Amygdala (tissue), 56 donors: ENCODE measurements around the gene MTREX.

ENCODE experiments used
- DNase-seq, 56 donors: peaks; one replicate each; lab custom pipeline; 2025; lab: John Stamatoyannopoulos, UW

The MTREX gene

GRCh38 chr5:55418994-55419968 is 111.5 kb downstream of the MTREX start:
- DNase-seq: no peak

- DNase-seq: no peak
Measured at GRCh38 chr5:55421074-55421529, 113.3 kb downstream of the MTREX start.

DNA sequence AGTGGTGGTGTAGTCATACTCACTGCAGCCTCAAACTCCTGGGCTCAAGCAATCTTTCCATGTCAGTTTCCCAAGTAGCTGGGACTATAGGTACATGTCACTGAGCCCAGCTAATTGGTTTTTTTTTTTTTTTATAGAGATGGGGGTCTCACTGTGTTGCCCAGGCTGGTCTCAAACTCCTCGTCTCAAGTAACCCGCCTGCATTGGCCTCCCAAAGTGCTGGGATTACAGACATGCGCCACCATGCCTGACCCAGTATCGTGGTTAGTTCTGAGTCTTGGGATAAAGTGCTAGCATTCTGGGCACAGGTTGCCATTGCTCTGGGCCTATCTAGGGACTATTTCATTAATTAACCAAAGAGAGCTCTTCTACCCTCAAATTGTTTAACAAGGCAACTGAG is 118.7 kb downstream of the MTREX start:
- no peak for DNase-seq

- peak in 11 of 56 donors; percentile 2 to 50 (median 23) for DNase-seq
Measured at GRCh38 chr5:55427157-55427556, 119.4 kb downstream of the MTREX start.

DNA sequence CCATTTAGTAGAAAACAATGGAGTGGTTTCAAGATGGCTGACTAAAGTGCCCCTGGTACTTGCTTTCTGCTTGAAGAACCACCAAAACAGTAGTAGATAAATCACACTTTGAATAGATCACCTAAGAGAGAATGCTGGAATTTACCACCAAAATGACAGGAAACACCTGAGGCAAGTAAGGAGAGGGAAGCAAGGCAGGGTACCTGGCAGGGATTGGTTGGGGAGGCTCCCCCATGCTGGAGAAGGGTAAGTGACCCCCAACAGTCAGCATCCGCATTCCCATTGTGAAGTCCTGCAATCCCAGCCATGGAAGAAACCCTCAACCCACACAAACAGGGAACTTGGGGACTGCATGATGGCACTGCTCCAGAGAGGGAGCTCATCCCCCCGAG is 121.4 kb downstream of the MTREX start:
- no peak for DNase-seq

GRCh38 chr5:55429613-55430253 is 121.9 kb downstream of the MTREX start:
- DNase-seq: peak in 6 of 56 donors; percentile 4 to 32 (median 22)

GRCh38 chr5:55432549-55432948 is 124.8 kb downstream of the MTREX start:
- no peak for DNase-seq

- no peak for DNase-seq
Measured at GRCh38 chr5:55437452-55437851, 129.7 kb downstream of the MTREX start.

- DNase-seq: no peak
Measured at GRCh38 chr5:55437859-55438206, 130.0 kb downstream of the MTREX start.

GRCh38 chr5:55438998-55439397 is 131.2 kb downstream of the MTREX start:
- peak in 16 of 56 donors; percentile 4 to 44 (median 22) for DNase-seq

DNA sequence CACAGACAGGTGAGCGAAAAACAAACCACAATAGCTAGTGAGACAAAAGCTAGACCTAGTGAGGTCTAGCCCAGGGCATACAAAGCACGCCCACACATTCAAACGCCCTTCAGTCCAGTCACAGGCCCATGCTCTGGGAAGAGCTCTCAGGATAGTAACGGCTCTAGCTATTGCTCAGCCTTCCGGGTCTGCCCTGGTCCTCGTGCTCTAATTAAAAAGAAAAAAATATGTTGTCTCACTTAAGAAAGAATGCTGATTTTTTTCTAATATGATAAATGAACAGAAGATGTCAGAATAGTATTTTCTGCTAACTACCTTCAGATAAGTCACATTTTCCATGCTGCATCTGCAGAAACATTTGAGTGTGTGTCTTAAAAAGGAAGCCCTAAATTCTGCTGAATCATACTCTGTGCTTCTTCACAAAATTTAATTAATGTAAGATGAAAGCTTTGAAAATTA is 132.4 kb downstream of the MTREX start:
- DNase-seq: peak in 4 of 56 donors; percentile 5 to 14 (median 10)

DNA sequence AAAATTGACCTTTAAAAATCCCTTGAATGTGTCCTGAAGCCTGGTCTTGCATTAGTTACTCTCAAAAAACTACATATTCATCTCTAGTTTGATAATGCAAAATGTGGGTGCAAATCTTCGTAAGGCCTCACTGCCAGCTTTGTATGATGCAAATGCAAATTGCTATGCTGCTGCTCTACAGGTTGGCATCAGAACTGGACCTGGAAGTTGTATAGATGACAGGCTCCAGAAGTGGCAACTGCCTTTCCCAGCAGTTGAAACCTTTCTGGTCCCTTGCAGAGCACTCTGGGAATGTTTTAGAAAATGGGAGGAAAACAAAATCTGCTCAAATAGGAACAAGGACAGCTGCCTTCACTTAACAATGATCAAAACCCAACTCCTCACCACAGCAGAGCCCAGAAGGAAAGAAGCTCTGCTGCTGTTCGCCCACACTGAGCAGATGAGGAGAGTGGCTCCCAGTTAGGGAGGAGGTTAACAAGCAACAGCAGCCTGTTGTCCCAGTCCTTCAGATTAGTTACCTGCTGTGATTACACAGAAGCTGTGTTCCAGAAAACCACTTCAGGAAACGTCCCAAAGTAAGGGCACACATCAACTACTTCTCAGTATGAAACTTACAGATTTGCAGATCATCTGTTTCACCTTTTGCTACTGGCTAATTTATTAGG is 133.4 kb downstream of the MTREX start:
- peak in 2 of 56 donors; percentile 23 to 28 for DNase-seq

GRCh38 chr5:55441954-55442353 is 134.2 kb downstream of the MTREX start:
- DNase-seq: no peak

DNA sequence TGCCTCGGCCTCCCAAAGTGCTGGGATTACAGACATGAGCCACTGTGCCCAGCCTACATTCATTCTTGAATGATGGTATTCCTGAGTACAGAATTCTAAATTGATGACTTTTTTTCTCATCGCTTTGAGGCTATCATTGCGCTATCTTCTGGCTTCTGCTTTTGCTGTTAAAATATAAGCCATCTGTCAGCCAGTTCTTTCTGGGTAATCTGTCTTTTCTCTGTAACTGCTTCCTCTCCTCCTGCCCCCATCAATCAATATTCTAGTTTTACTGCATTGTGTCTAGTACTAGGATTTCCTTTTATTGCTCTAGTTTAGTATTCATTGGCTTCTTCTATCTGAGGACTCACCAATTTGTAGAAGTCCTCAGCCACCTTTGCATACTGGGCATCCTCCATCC is 138.0 kb downstream of the MTREX start:
- no peak for DNase-seq

- DNase-seq: no peak
Measured at GRCh38 chr5:55446640-55447351, 139.0 kb downstream of the MTREX start.

DNA sequence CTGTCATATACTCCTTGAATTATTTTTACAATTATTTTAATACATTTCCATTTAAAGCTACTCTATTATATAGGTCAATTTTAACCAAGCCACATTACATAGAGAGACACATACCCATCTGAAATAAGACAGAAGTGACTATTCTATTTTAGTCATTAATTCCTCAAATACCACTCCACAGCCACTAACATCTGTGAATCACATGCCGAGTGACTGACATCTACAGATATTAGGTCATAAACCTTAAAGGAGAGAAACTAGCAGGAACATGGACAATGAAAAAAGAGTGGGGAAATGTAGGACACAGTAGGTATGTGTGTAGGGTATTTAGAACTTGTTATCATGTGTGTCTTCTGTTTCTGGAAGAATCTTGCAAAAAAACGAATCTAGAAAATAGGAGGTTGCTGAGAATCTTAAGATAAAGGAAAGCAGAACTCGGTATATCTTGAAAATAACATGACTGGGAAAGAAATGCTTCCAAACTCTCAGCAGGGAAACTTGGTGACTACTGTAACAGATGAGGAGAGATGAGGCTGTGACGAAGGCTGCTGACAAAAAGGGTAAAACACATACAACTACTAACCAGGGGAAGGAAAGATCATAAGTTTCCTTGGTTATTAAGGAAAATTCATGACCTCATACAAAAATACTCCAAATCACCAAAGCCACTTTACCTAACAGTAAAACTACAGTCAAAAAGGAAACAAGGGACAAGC is 142.4 kb downstream of the MTREX start:
- no peak for DNase-seq

DNA sequence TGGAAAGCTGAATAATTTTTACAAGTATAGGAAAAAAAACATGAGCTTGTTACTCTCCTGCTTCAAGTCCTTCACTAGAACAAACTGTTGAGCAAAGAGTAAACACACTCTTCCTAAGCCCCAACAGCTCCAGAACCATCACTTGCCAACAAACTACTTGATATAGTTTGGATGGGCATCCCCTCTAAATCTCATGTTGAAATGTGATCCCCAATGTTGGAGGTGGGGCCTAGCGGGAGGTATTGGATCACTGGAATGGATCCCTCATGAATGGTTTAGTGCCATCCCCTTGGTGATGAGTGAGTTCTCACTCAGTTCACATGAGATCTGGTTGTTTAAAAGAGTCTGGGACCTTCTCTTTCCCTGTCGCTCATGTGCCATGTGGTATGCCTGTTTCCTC is 144.2 kb downstream of the MTREX start:
- DNase-seq: no peak

DNA sequence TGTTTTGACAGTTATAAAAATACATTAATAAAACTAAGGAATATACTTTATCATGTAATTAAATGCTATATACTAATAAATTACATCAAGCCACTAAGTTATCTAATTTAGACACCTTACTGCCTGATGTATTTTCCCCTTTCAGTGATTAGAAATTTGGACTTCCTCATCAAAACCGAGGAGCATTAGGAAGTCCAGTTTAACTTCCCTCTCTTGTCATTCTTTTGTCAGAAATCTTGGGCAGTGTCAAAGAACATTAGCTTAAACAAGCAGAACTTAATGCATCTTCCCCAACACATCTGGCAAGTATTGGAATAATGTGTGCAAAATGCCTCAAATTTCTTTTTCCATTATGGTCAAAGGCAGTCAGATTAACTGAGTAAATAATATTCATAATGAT is 145.4 kb downstream of the MTREX start:
- no peak for DNase-seq

- DNase-seq: no peak
Measured at GRCh38 chr5:55454282-55454681, 146.5 kb downstream of the MTREX start.
